Kidney epithelial cell (primary cell): ENCODE results near the gene ENOPH1. TPM values are rescaled to one million over a fixed set of nuclear protein-coding genes. Genes with fewer than 3 reads are reported as not detected.

Source experiments
- DNase-seq: peaks from one replicate; pipeline ENCODE4 v3.0.0-alpha.2; 2010; ENCODE audit warnings: low read depth
- H3K27me3 ChIP-seq: 2 replicates; pipeline ENCODE4 v1.6.0; 2011; ENCODE audit warnings: low read length; ENCODE audit not compliant: control insufficient read depth, insufficient read depth
- H3K36me3 ChIP-seq: 2 replicates; pipeline ENCODE4 v1.5.1; 2011; ENCODE audit warnings: low read length; ENCODE audit not compliant: control insufficient read depth, insufficient read depth
- H3K4me3 ChIP-seq: 2 replicates; pipeline ENCODE4 v1.5.1; 2011; ENCODE audit warnings: low read depth, mild to moderate bottlenecking, control low read depth, low read length
- total RNA-seq: library from RNA; depleted of rRNA; stranded (reverse); fragments of >200 nt; gene quantifications from 2 replicates; pipeline ENCODE4 v1.2.3, GENCODE V29; 2015
- TF ChIP-seq, protein P1 (sequence below): IDR thresholded peaks from 2 replicates; pipeline ENCODE4 v1.5.1; 2011; ENCODE audit warnings: mild to moderate bottlenecking, moderate library complexity, low read length, control low read depth, inconsistent platforms; ENCODE audit not compliant: insufficient read depth, poor library complexity, severe bottlenecking

Gene ENOPH1
- total RNA-seq, 1 donor from 2014 or later, result 55.3 TPM

DNA sequence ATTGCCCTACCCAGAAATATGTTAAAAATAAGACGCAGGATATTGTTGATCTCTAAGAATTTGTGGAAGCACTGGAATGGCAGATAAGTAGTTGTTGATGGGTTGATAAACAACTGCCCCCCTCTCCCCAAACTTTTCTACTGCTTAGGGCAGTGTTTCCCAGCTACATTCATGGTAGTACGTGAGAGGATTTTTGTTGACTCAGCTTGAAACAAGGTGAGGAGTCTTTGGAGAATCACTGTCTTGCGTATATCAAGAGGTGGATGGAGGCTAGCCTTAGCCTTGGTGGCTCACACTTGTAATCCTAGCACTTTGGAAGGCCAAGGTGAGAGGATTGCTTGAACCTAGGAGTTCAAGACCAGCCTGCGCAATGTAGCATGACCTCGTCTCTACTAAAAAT lies 5.7 kb downstream of the ENOPH1 start:
- peaks cover 2% of the 10 kb centered on the region for H3K36me3 ChIP-seq
- H3K4me3 ChIP-seq, result no peak overlapping the region
- no peak for DNase-seq
- no peaks in the 10 kb centered on the region for H3K27me3 ChIP-seq
- TF ChIP-seq, protein P1, sequence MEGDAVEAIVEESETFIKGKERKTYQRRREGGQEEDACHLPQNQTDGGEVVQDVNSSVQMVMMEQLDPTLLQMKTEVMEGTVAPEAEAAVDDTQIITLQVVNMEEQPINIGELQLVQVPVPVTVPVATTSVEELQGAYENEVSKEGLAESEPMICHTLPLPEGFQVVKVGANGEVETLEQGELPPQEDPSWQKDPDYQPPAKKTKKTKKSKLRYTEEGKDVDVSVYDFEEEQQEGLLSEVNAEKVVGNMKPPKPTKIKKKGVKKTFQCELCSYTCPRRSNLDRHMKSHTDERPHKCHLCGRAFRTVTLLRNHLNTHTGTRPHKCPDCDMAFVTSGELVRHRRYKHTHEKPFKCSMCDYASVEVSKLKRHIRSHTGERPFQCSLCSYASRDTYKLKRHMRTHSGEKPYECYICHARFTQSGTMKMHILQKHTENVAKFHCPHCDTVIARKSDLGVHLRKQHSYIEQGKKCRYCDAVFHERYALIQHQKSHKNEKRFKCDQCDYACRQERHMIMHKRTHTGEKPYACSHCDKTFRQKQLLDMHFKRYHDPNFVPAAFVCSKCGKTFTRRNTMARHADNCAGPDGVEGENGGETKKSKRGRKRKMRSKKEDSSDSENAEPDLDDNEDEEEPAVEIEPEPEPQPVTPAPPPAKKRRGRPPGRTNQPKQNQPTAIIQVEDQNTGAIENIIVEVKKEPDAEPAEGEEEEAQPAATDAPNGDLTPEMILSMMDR, result no peak

DNA sequence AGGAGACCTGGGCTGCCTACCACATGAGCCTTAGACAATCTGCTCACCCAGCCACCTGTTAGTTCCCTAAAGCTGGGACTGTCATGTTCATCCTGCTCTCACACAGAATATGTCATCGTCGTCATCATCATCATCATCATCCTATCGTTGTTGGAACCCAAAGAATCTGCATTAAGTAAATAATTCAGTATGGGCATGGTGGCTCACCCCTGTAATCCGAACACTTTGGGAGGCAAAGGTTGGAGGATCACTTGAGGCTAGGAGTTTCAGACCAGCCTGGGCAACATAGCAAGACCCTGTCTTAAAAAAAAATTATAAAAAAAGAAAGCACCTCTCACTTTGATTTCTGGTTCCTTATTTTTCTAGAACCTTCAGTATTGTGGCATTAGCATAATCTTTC lies 6.4 kb downstream of the ENOPH1 start:
- peaks cover 2% of the 10 kb centered on the region for H3K36me3 ChIP-seq
- TF ChIP-seq, protein P1, result no peak
- no peaks in the 10 kb centered on the region for H3K27me3 ChIP-seq
- no peak for DNase-seq
- no peak overlapping the region for H3K4me3 ChIP-seq

DNA sequence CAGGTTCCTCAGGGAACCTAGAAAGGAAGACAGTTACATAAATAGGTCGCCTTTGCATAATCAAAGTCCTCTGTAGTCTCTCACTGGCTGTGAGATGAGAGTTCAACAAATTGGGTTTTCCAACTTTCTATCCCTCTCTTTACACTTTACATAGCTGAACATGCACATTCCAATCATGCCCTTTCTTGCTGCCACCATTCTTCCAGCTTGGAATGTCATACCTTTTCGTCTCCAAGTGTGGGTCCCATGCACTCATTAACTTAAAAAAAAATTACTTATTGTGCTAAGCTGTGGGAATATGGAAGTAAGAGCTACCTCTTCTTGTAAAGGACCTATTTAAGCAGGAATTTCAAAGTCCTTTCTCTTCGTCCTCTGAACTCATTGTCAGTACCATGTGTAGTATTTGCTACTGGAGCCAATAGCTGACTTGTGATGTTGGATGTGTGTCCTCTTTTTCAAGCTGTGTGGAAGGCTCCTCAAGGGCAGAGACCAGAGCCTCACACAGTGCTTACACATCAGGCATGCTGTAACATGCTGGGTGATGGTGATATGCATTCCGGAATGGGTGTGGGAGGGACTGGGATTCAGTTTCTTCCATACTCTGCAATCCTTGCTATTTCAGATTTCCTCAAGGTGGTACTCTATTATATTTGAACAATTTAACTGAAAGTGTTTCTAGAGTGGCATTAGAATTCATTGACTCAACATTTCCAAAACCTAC lies 7.1 kb downstream of the ENOPH1 start:
- Histone ChIP-seq H3K27me3 (no peaks in the 10 kb centered on the region), H3K36me3 (peaks cover 2% of the 10 kb centered on the region), H3K4me3 (no peak overlapping the region)
- TF ChIP-seq, protein P1, result no peak
- no peak for DNase-seq

DNA sequence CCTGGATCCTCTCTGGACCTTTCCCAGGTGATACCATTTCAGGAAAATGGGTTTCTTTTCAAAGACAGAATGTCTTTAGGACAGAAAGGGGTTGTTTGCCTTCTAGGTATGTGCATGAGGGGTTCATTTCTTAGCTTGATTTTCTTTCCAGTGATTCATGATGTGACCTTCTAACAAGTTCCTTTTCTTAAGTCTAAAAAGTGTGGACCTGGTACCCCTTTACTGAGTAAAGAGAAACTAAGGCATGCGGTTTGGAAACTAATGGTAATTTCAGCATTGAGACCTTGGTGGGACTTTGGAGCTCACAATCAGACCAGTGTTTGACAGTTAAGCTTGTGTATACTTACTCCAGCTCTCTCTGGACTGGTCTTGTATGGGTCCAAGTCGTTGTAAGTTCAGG lies 8.7 kb downstream of the ENOPH1 start:
- Histone ChIP-seq H3K36me3 (peaks cover 2% of the 10 kb centered on the region), H3K27me3 (no peaks in the 10 kb centered on the region), H3K4me3 (no peak overlapping the region)
- no peak for DNase-seq
- TF ChIP-seq, protein P1, result no peak

DNA sequence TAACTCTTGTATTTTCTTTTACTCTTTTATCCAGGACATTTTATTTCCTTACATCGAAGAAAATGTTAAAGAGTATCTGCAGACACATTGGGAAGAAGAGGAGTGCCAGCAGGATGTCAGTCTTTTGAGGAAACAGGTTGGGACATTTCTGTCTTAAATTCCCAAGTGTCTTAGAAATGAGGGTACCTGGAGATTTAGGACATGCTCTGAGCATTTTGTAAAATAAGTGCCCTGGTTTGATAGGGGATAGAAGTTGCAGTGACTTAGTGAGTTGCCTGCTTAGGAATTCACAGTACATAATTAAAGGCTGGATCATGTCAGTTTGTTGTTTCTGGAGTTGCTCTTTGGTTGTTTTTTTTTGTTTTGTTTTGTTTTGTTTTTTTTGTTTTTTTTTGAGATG lies 17.5 kb downstream of the ENOPH1 start:
- no peak overlapping the region for H3K4me3 ChIP-seq
- no peak for DNase-seq
- TF ChIP-seq, protein P1, result no peak
- H3K36me3 ChIP-seq, result peaks cover 2% of the 10 kb centered on the region
- H3K27me3 ChIP-seq, result no peaks in the 10 kb centered on the region
